NT2/D1 (cell line): Measurements from ENCODE around the gene ENOX1.

Source experiments
- DNase-seq: peaks from one replicate; pipeline ENCODE4 v3.0.0-alpha.2; 2011; ENCODE audit warnings: low read depth, low spot score
- H3K27me3 ChIP-seq: 2 replicates; pipeline ENCODE4 v1.6.0; 2011; ENCODE audit warnings: mild to moderate bottlenecking; ENCODE audit not compliant: insufficient read length, insufficient read depth
- H3K36me3 ChIP-seq: 2 replicates; pipeline ENCODE4 v1.6.1; 2011; ENCODE audit warnings: mild to moderate bottlenecking, low read length, mixed read lengths; ENCODE audit not compliant: insufficient read depth, insufficient read length
- H3K4me1 ChIP-seq: 2 replicates; pipeline ENCODE4 v1.5.1; 2011; ENCODE audit not compliant: insufficient read depth, insufficient read length
- H3K4me3 ChIP-seq: 2 replicates; pipeline ENCODE4 v1.5.1; 2011; ENCODE audit warnings: low read depth; ENCODE audit not compliant: insufficient read length
- H3K9ac ChIP-seq: 2 replicates; pipeline ENCODE4 v1.6.0; 2011; ENCODE audit warnings: low read depth; ENCODE audit not compliant: insufficient read length
- H3K9me3 ChIP-seq: 2 replicates; pipeline ENCODE4 v1.5.1; 2011; ENCODE audit warnings: mild to moderate bottlenecking, low read length; ENCODE audit not compliant: insufficient read depth
- SUZ12 ChIP-seq: IDR thresholded peaks from 2 replicates; pipeline ENCODE4 v1.6.1; 2011; ENCODE audit not compliant: insufficient read length, insufficient read depth; ENCODE audit errors: extremely low read depth
- YY1 ChIP-seq: IDR thresholded peaks from 2 replicates; pipeline ENCODE4 v1.6.1; 2011; ENCODE audit not compliant: insufficient read length, insufficient read depth
- ZNF274 ChIP-seq: IDR thresholded peaks from 2 replicates; pipeline ENCODE4 v1.6.1; 2011; ENCODE audit warnings: mild to moderate bottlenecking, low read depth, low read length

The ENOX1 gene

DNA sequence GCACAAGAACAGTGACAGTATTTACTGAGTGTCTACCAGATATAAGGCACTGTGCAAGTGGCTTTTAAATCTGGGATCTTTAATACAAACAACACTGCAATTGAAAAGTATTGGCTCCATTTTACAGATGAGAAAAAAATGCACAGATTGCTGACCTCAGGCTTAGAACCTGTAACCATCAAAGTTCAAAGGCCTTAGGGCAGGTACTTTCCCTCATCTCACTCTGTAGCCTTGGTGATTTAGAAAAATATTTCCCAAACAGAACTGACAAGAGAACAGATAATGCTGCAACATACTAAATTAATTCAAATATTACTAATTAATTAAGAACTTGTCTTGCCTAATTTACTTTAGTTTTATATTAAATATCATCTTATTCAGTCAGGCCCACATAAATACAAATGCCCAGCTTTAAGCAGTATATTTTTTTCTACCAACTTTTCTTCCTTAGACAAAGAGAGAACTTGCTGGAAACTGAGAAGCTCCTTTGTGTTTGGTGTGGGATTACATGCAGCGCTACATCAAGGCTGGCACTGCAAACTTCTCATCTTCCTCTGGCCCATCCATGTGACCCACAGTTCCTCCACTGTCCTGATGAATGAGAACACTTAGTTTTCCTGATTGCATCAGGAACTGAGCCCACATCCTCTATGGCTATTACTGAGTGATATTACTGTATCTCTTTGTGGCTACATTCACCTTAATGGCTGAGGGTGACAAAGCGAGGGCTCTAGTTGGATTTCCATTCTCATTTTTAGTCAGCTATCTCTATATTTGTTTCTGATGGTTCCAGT, 302.1 kb downstream of the ENOX1 start:
- no peak for DNase-seq
- Histone ChIP-seq H3K4me1 (no peaks in the 10 kb centered on the region), H3K9me3 (no peaks in the 10 kb centered on the region), H3K27me3 (no peaks in the 10 kb centered on the region), H3K36me3 (no peaks in the 10 kb centered on the region), H3K4me3 (no peak overlapping the region), H3K9ac (no peak overlapping the region)
- TF ChIP-seq YY1 = no peak
- no peak for TF ChIP-seq ZNF274
- TF ChIP-seq SUZ12 = no peak

DNA sequence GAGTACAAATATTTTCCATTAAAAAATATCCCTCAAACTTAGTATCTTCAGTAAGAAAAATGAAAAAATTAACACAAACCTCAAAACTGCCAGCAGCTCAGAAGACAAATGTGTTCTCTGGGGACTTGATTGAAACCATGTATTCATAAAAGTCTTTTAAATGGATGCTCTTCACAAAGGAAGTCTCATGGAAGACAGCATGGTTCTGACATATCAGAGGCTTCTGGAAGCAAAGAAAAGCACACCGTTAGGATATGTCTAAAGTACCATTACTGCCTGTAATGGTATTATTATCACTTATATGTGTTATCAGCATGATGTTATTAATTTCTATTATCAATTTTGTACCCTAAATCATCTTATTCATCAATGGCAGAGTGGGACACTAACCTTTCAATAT, 302.8 kb downstream of the ENOX1 start:
- Histone ChIP-seq H3K4me1 (no peaks in the 10 kb centered on the region), H3K9ac (no peak overlapping the region), H3K27me3 (no peaks in the 10 kb centered on the region), H3K4me3 (no peak overlapping the region), H3K36me3 (no peaks in the 10 kb centered on the region), H3K9me3 (no peaks in the 10 kb centered on the region)
- TF ChIP-seq YY1 (no peak), SUZ12 (no peak), ZNF274 (no peak)
- no peak for DNase-seq

- Histone ChIP-seq H3K9ac (no peak overlapping the region), H3K4me1 (no peaks in the 10 kb centered on the region), H3K36me3 (no peaks in the 10 kb centered on the region), H3K4me3 (no peak overlapping the region), H3K9me3 (no peaks in the 10 kb centered on the region), H3K27me3 (no peaks in the 10 kb centered on the region)
- no peak for DNase-seq
- TF ChIP-seq SUZ12 (no peak), ZNF274 (no peak), YY1 (no peak)
These were observed 304.1 kb downstream of the ENOX1 start for GRCh38 chr13:43482641-43483040.

GRCh38 chr13:43482026-43482425, 304.7 kb downstream of the ENOX1 start:
- H3K4me3 ChIP-seq = no peak overlapping the region
- H3K27me3 ChIP-seq = no peaks in the 10 kb centered on the region
- no peaks in the 10 kb centered on the region for H3K36me3 ChIP-seq
- DNase-seq = no peak
- H3K9ac ChIP-seq = no peak overlapping the region
- no peaks in the 10 kb centered on the region for H3K4me1 ChIP-seq
- H3K9me3 ChIP-seq = no peaks in the 10 kb centered on the region
- TF ChIP-seq ZNF274 (no peak), SUZ12 (no peak), YY1 (no peak)

DNA sequence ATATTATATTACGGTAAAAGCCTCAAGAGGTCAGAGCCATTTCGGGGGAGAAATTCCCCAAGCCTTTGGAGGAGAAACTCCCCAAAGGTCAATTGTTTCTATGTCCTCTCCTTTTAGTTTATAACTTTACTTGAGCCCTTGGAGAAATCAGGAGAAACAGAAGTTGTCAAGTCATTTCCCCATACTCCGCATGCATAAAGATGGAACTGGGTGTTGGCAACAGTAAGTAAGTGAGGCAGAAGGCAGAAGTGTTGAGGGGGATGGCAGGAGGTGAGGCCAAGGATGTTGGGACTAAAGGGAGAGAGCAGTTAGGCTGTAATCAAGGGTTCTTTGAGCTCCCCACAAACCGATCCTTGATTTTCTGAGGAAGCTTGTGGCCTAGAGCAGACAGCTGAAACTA, 307.9 kb downstream of the ENOX1 start:
- Histone ChIP-seq H3K9ac (no peak overlapping the region), H3K36me3 (no peaks in the 10 kb centered on the region), H3K4me1 (no peaks in the 10 kb centered on the region), H3K27me3 (no peaks in the 10 kb centered on the region), H3K9me3 (no peaks in the 10 kb centered on the region), H3K4me3 (no peak overlapping the region)
- DNase-seq = no peak
- no peak for TF ChIP-seq SUZ12
- no peak for TF ChIP-seq YY1
- TF ChIP-seq ZNF274 = no peak

DNA sequence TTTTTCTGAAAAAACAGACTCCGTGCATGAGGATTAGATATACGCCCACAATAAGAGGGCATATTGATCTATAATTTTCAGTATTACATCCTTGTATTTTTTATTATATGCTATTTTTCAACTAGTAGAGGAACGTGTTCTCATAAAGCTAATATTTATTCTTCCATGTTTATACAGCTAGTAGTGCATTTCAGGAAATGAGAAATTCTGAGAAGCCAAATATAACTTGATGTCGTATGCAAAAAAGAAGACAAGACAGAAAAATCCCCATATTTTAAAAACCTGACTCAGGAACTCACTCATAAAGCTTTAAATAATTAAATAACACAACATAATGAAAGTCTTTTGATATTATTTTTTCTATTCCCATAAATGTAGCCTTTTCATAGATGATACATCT, 308.6 kb downstream of the ENOX1 start:
- Histone ChIP-seq H3K4me3 (no peak overlapping the region), H3K27me3 (no peaks in the 10 kb centered on the region), H3K9me3 (no peaks in the 10 kb centered on the region), H3K9ac (no peak overlapping the region), H3K4me1 (no peaks in the 10 kb centered on the region), H3K36me3 (no peaks in the 10 kb centered on the region)
- no peak for TF ChIP-seq ZNF274
- TF ChIP-seq SUZ12 = no peak
- no peak for TF ChIP-seq YY1
- DNase-seq = no peak

- Histone ChIP-seq H3K4me1 (no peaks in the 10 kb centered on the region), H3K27me3 (no peaks in the 10 kb centered on the region), H3K36me3 (no peaks in the 10 kb centered on the region), H3K9ac (no peak overlapping the region), H3K9me3 (no peaks in the 10 kb centered on the region), H3K4me3 (no peak overlapping the region)
- TF ChIP-seq YY1 (no peak), ZNF274 (no peak), SUZ12 (no peak)
- no peak for DNase-seq
These were observed 311.6 kb downstream of the ENOX1 start for GRCh38 chr13:43475140-43475539.
